Fibroblast of lung (primary cell): ENCODE results near the gene ANKRD28. TPM values are rescaled to one million over a fixed set of nuclear protein-coding genes. Genes with fewer than 3 reads are reported as not detected.

Experiments
- DNase-seq, 2 donors: peaks; one replicate each; pipeline versions ENCODE4 v3.0.0 to v3.0.0-alpha.2; 2010; ENCODE audit warnings: low read depth in 2 of 2
- H2AFZ ChIP-seq: 2 replicates; pipeline ENCODE4 v1.5.1; 2012; ENCODE audit warnings: low read length, control low read depth, inconsistent platforms
- H3K27ac ChIP-seq: 2 replicates; pipeline ENCODE4 v1.5.1; 2011; ENCODE audit warnings: low read length, control low read depth; ENCODE audit not compliant: insufficient read depth
- H3K27me3 ChIP-seq: 2 replicates; pipeline ENCODE4 v1.5.1; 2011; ENCODE audit warnings: mild to moderate bottlenecking, low read length; ENCODE audit not compliant: control insufficient read depth, insufficient read depth
- H3K36me3 ChIP-seq: 2 replicates; pipeline ENCODE4 v1.5.1; 2011; ENCODE audit warnings: low read length; ENCODE audit not compliant: control insufficient read depth, insufficient read depth
- H3K4me1 ChIP-seq: 2 replicates; pipeline ENCODE4 v1.5.1; 2011; ENCODE audit warnings: low read length; ENCODE audit not compliant: control insufficient read depth, insufficient read depth; ENCODE audit errors: extremely low read depth
- H3K4me2 ChIP-seq: 2 replicates; pipeline ENCODE4 v1.5.1; 2011; ENCODE audit warnings: low read length, control low read depth; ENCODE audit not compliant: insufficient read depth; ENCODE audit errors: extremely low read depth
- H3K4me3 ChIP-seq, 4 experiments: fragments of 200-600 bp in 1 of 4; sonication (generic) in 1 of 4; replicated peaks in 1 of 4; 2 replicates each; pipeline ENCODE4 v1.5.1; 2011 to 2016; ENCODE audit warnings: low read length in 4 of 4, low read depth in 3 of 4, mild to moderate bottlenecking in 3 of 4, control low read depth in 2 of 4, inconsistent platforms in 1 of 4, mixed read lengths in 1 of 4; ENCODE audit not compliant: insufficient read depth in 1 of 4; ENCODE audit errors: control extremely low read depth in 1 of 4
- H3K79me2 ChIP-seq: 2 replicates; pipeline ENCODE4 v1.5.1; 2012; ENCODE audit warnings: mild to moderate bottlenecking, low read length, inconsistent platforms; ENCODE audit not compliant: control insufficient read depth, insufficient read depth
- H3K9ac ChIP-seq: 2 replicates; pipeline ENCODE4 v1.5.1; 2011; ENCODE audit warnings: mild to moderate bottlenecking, low read length, control low read depth; ENCODE audit not compliant: insufficient read depth
- H3K9me3 ChIP-seq: 2 replicates; pipeline ENCODE4 v1.5.1; 2012; ENCODE audit warnings: low read depth, low read length; ENCODE audit not compliant: control insufficient read depth, insufficient read depth
- H4K20me1 ChIP-seq: 2 replicates; pipeline ENCODE4 v1.5.1; 2011; ENCODE audit warnings: low read length; ENCODE audit not compliant: control insufficient read depth, insufficient read depth; ENCODE audit errors: extremely low read depth
- EZH2 ChIP-seq: IDR thresholded peaks from 2 replicates; pipeline ENCODE4 v1.5.1; 2012; ENCODE audit warnings: low read length, control low read depth, mild to moderate bottlenecking; ENCODE audit errors: missing control alignments
- polyA plus RNA-seq, 2 donors: library from polyadenylated mRNA; depleted of rRNA in 1 of 2; stranded (reverse) in 1 of 2; unstranded in 1 of 2; fragments of >200 nt; gene quantifications; 2 replicates each; pipeline ENCODE4 v1.2.1, GENCODE V29; 2011 to 2012; ENCODE audit warnings: missing spikeins in 1 of 2
- total RNA-seq: library from RNA; depleted of rRNA; stranded (reverse); fragments of >200 nt; gene quantifications from 2 replicates; pipeline ENCODE4 v1.2.1, GENCODE V29; 2014
- TF ChIP-seq, protein P1 (sequence below), 2 donors: IDR thresholded peaks in 1 of 2; conservative IDR thresholded peaks in 1 of 2; 1 replicate in 1 of 2; 2 replicates in 1 of 2; pipeline ENCODE4 v1.5.1; 2011 to 2012; ENCODE audit warnings: low read length in 2 of 2, control low read depth in 1 of 2, inconsistent platforms in 1 of 2, low read depth in 1 of 2, mild to moderate bottlenecking in 1 of 2

ANKRD28 gene
- total and polyA plus RNA-seq, 2 donors (not counting 1 experiment from before 2014, with no cell fraction given): 82.3 to 222 TPM

- H3K4me1 ChIP-seq: peaks cover 8% of the 10 kb centered on the region
- H3K4me2 ChIP-seq: peak overlapping the region; percentile 48
- H2AFZ ChIP-seq: no peak overlapping the region
- peak in 1 of 2 donors; percentile 55 for DNase-seq
- no peaks in the 10 kb centered on the region for H3K27me3 ChIP-seq
- peak overlapping the region in 1 of 4 experiments; percentile 3 for H3K4me3 ChIP-seq
- H3K9ac ChIP-seq: no peak overlapping the region
- no peaks in the 10 kb centered on the region for H3K9me3 ChIP-seq
- no peaks in the 10 kb centered on the region for H4K20me1 ChIP-seq
- H3K79me2 ChIP-seq: peaks cover 70% of the 10 kb centered on the region
- peak overlapping the region; percentile 62 for H3K27ac ChIP-seq
- TF ChIP-seq, protein P1, sequence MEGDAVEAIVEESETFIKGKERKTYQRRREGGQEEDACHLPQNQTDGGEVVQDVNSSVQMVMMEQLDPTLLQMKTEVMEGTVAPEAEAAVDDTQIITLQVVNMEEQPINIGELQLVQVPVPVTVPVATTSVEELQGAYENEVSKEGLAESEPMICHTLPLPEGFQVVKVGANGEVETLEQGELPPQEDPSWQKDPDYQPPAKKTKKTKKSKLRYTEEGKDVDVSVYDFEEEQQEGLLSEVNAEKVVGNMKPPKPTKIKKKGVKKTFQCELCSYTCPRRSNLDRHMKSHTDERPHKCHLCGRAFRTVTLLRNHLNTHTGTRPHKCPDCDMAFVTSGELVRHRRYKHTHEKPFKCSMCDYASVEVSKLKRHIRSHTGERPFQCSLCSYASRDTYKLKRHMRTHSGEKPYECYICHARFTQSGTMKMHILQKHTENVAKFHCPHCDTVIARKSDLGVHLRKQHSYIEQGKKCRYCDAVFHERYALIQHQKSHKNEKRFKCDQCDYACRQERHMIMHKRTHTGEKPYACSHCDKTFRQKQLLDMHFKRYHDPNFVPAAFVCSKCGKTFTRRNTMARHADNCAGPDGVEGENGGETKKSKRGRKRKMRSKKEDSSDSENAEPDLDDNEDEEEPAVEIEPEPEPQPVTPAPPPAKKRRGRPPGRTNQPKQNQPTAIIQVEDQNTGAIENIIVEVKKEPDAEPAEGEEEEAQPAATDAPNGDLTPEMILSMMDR (conservative IDR thresholded peaks at IDR 0.05 in 1 of 2, IDR thresholded peaks at IDR 0.05 in 1 of 2; ENCODE audit: low read depth in 1 of 2, low read length in 2 of 2): no peak
- H3K36me3 ChIP-seq: no peaks in the 10 kb centered on the region
These were observed 28.4 kb downstream of the ANKRD28 start for GRCh38 chr3:15769256-15769915.

DNA sequence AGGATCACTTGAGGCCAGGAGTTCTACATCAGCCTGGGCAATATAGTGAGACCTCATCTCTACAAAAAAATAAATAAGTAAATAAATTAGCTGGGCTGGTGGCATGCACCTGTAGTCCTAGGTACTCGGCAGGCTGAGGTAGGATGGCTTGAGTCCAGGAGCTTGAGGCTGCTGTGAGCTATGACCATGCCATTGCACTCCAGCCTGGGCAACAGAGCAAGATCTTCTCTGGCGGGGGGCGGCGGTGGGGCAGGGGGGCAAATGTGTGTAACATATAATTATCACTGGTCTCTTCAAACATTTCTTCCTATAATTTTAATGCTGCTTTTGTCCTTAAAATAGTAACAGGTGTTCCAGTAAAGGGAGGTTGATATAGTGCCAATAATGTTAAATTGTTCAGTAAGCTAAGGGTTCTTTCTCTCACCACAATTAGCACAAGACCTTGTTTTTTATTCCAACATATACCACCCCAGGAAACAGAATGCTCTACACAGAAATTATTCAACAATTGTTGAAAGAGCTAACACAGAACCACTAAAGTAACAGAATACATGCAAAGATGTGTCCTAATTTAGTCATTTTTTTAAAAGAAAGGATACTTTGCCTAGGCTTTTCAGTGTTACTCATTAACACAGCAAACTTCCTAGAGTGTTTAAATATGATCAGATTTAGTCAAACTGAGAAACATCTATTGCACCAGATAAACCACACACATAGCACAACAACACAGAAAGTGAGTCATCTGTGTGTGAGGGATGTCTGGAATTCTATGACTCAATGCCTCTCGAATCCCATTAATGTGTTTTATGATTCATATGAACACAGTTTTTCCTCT is 29.1 kb downstream of the ANKRD28 start:
- H3K4me2 ChIP-seq: peak overlapping the region; percentile 39
- no peaks in the 10 kb centered on the region for H4K20me1 ChIP-seq
- peak overlapping the region; percentile 55 for H3K27ac ChIP-seq
- peaks cover 62% of the 10 kb centered on the region for H3K79me2 ChIP-seq
- peak; percentile 95 to 98 for DNase-seq
- H3K9ac ChIP-seq: no peak overlapping the region
- peaks cover 8% of the 10 kb centered on the region for H3K4me1 ChIP-seq
- H2AFZ ChIP-seq: no peak overlapping the region
- H3K9me3 ChIP-seq: no peaks in the 10 kb centered on the region
- H3K27me3 ChIP-seq: no peaks in the 10 kb centered on the region
- TF ChIP-seq, protein P1 (conservative IDR thresholded peaks at IDR 0.05 in 1 of 2, IDR thresholded peaks at IDR 0.05 in 1 of 2; ENCODE audit: low read depth in 1 of 2, low read length in 2 of 2): no peak
- TF ChIP-seq EZH2: no peak
- H3K36me3 ChIP-seq: no peaks in the 10 kb centered on the region
- peak overlapping the region in 1 of 4 experiments; percentile 2 for H3K4me3 ChIP-seq

DNA sequence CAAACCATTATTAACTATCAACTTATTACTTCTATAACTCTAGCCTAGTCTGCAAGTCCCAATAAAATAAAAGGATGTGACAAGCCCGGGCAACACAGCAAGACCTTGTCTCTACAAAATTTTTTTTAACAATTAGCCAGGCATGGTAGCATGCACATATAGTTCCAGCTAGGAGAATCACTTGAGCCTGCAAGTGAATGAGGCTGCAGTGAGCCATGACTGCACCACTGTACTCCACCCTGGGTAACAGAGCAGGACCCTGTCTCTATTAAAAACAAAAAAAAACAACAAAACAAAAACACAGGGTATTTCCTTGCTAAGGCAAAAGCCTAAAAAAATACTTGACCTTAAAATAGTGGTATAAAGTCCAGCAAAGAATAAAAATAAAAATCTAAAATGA is 31.4 kb downstream of the ANKRD28 start:
- peaks cover 45% of the 10 kb centered on the region for H3K79me2 ChIP-seq

More for the DNA sequence above, 31.4 kb downstream of the ANKRD28 start:
- Histone ChIP-seq H4K20me1 (no peaks in the 10 kb centered on the region), H2AFZ (no peak overlapping the region), H3K4me1 (peaks cover 8% of the 10 kb centered on the region), H3K27ac (no peak overlapping the region), H3K27me3 (no peaks in the 10 kb centered on the region), H3K36me3 (no peaks in the 10 kb centered on the region), H3K9me3 (no peaks in the 10 kb centered on the region), H3K4me3 (no peak overlapping the region), H3K9ac (no peak overlapping the region), H3K4me2 (no peak overlapping the region)
- no peak for DNase-seq
- TF ChIP-seq EZH2: no peak
